CD4-positive, alpha-beta T cell treated with Interleukin-6 at 100 ng/mL for 8 hours (primary cell): ENCODE results near the gene CENPL.

ENCODE experiments used
- DNase-seq: peaks from one replicate; pipeline ENCODE4 v3.0.0-alpha.2; 2020; ENCODE audit warnings: mixed read lengths, low spot score

The CENPL gene

DNA sequence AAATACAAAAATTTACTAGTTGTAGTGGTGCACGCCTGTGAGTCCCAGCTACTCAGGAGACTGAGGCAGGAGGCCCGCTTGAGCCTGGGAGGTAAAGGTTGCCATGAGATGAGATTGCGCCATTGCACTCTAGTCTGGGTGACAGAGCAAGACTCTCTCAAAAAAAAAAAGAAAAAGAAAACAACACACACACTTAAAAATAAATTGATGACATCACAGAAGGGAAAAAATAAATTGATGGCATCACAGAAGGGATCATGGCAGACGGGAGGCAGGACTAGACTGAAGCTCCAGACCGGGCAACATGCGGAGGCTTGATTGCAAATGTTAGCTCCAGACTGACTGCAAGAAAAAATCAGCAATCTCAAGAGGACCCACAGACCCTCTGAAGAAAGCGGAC lies 66.6 kb downstream of the CENPL start:
- no peak for DNase-seq

DNA sequence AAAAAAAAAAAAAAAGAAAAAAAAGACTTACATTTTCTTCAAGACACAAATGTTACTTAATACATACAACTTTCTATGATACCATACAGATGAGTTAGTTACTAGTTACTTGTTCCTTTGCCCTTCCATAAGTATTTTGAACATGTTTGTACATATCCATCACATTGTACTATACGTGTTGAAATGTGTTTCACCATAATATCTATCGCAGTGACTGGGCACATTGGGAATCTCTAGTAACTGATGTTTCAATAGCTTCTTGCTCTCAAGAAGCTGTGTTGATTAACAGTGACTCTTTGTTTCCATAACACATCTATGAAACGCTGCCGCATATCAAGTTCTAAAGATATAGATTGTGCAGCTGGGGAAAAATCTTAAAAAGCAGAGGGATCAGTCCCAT lies 67.0 kb downstream of the CENPL start:
- DNase-seq = no peak

DNA sequence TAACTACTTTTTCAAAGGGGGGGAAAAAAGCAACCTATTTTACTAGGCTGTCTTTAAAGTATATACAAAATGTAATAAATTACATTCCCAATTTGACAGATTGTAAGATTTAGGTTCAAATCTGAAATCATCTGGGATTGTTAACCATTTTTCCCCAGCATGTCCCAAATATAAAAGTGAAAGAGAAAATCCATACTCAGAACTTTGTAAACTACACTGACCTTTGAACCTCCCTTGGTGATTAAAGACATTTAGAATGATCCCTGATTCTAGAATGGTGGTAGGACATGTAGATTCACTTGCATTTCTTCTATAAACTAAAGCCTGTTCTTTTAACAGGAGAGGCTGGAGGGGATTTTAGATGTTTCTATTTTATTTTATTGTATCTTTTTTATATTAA lies 70.9 kb downstream of the CENPL start:
- no peak for DNase-seq
